HG03139 (cell line): ENCODE data around the gene WDR46.
A peak's percentile ranks its signal among the peaks of the same experiment; 100 is the strongest.
"Not testable (repeated sequence)": the region's sequence is repeated elsewhere in the genome, so short reads cannot be mapped to it uniquely, and the experiment has no call there.

ENCODE experiments used
- ATAC-seq: cut with Tn5 transposase; IDR thresholded peaks from one replicate; pipeline ENCODE4 v1.9.1; 2021; ENCODE audit not compliant: unreplicated experiment

The WDR46 gene

GRCh38 chr6:33288141-33288920, 708 bp downstream of the WDR46 start:
- ATAC-seq: peak; percentile 4

GRCh38 chr6:33286946-33287914, 1.8 kb downstream of the WDR46 start:
- no peak for ATAC-seq

GRCh38 chr6:33285214-33285613, 3.8 kb downstream of the WDR46 start:
- not testable (repeated sequence) for ATAC-seq

GRCh38 chr6:33280539-33280938, 8.5 kb downstream of the WDR46 start:
- ATAC-seq: no peak

GRCh38 chr6:33279971-33280511, 9.0 kb downstream of the WDR46 start:
- no peak for ATAC-seq

- ATAC-seq: no peak
These were observed 9.8 kb downstream of the WDR46 start for GRCh38 chr6:33279257-33279695.

- ATAC-seq: no peak
These were observed 10.2 kb downstream of the WDR46 start for GRCh38 chr6:33278810-33279209.

- no peak for ATAC-seq
These were observed 10.7 kb downstream of the WDR46 start for GRCh38 chr6:33278392-33278741.

GRCh38 chr6:33277663-33278391, 11.2 kb downstream of the WDR46 start:
- ATAC-seq: no peak

GRCh38 chr6:33276864-33277662, 12.0 kb downstream of the WDR46 start, which contains the start of gene B3GALT4:
Gene B3GALT4 (plus strand): TSS chr6:33277123. CDS start chr6:33277420, 297 bp downstream.
- ATAC-seq: peak; percentile 53

- no peak for ATAC-seq
These were observed 12.5 kb downstream of the WDR46 start for GRCh38 chr6:33276581-33276863.

GRCh38 chr6:33275795-33276580, 13.1 kb downstream of the WDR46 start:
- ATAC-seq: not testable (repeated sequence)

GRCh38 chr6:33273924-33274902, 14.8 kb downstream of the WDR46 start:
- ATAC-seq: no peak

- no peak for ATAC-seq
These were observed 15.7 kb downstream of the WDR46 start for GRCh38 chr6:33273129-33273923.

- ATAC-seq: no peak
These were observed 16.5 kb downstream of the WDR46 start for GRCh38 chr6:33272275-33273128.

GRCh38 chr6:33271468-33272274, 17.4 kb downstream of the WDR46 start, which contains the start of the genes RPS18 and VPS52:
Gene RPS18 (plus strand): TSS chr6:33272075. CDS start chr6:33272120, 45 bp downstream.
Gene VPS52 (minus strand): TSS chr6:33271876. CDS start chr6:33271675, 201 bp downstream.
- peak; percentile 74 for ATAC-seq
